Smooth muscle cell (in vitro differentiated cells): ENCODE results near the gene PSMB3. TPM values are rescaled to one million over a fixed set of nuclear protein-coding genes. Genes with fewer than 3 reads are reported as not detected.

Experiments used
- DNase-seq: peaks from one replicate; lab custom pipeline; 2025; ENCODE audit not compliant: unreplicated experiment; lab: John Stamatoyannopoulos, UW
- H2AFZ ChIP-seq: fragments of 200-600 bp; sonication (generic); 2 replicates; pipeline ENCODE4 v1.6.0; 2016; ENCODE audit warnings: antibody characterized with exemption, low read depth, mild to moderate bottlenecking
- H3F3A ChIP-seq: fragments of 200-600 bp; sonication (generic); 2 replicates; pipeline ENCODE4 v1.6.0; 2017; ENCODE audit warnings: antibody characterized with exemption, low read depth
- H3K27ac ChIP-seq: fragments of 200-600 bp; sonication (generic); 2 replicates; pipeline ENCODE4 v1.5.1; 2016; ENCODE audit warnings: low read depth, mild to moderate bottlenecking
- H3K27me3 ChIP-seq: fragments of 200-600 bp; sonication (generic); 2 replicates; pipeline ENCODE4 v1.6.1; 2016; ENCODE audit warnings: low read depth, mild to moderate bottlenecking
- H3K36me3 ChIP-seq: fragments of 200-600 bp; sonication (generic); 2 replicates; pipeline ENCODE4 v1.5.1; 2016; ENCODE audit warnings: low read depth
- H3K4me1 ChIP-seq: fragments of 200-600 bp; sonication (generic); 2 replicates; pipeline ENCODE4 v1.5.1; 2016; ENCODE audit warnings: low read depth
- H3K4me2 ChIP-seq: fragments of 200-600 bp; sonication (generic); 2 replicates; pipeline ENCODE4 v1.6.0; 2016; ENCODE audit warnings: mild to moderate bottlenecking
- H3K4me3 ChIP-seq: fragments of 200-600 bp; sonication (generic); 2 replicates; pipeline ENCODE4 v1.5.1; 2016; ENCODE audit warnings: mild to moderate bottlenecking
- H3K79me2 ChIP-seq: fragments of 200-600 bp; sonication (generic); 2 replicates; pipeline ENCODE4 v1.6.0; 2016; ENCODE audit warnings: low read depth, mild to moderate bottlenecking
- H3K9ac ChIP-seq: fragments of 200-600 bp; sonication (generic); 2 replicates; pipeline ENCODE4 v1.6.0; 2016; ENCODE audit warnings: low read depth
- H3K9me3 ChIP-seq: fragments of 200-600 bp; sonication (generic); replicated peaks from 2 replicates; pipeline ENCODE4 v1.5.1; 2016; ENCODE audit warnings: low read depth
- H4K20me1 ChIP-seq: fragments of 200-600 bp; sonication (generic); 2 replicates; pipeline ENCODE4 v1.6.0; 2016; ENCODE audit warnings: low read depth
- WGBS: methylation state at CpG from one replicate; pipeline ENCODE4 v1.1.7; 2016; ENCODE audit warnings: low lambda C conversion rate; 5-methylcytosine and 5-hydroxymethylcytosine counted together
- polyA plus RNA-seq: library from polyadenylated mRNA; unstranded; fragments of >200 nt; fragmentation: Nextera tagmentation; extraction: Ambion mirVana; gene quantifications from 2 replicates; pipeline ENCODE4 v1.2.1, GENCODE V29; 2016
- total RNA-seq: library from RNA; depleted of rRNA; stranded (reverse); fragments of >200 nt; gene quantifications from 2 replicates; pipeline ENCODE4 v1.2.3, GENCODE V29; 2014
- TF ChIP-seq, protein P1 (sequence below): fragments of 200-600 bp; sonication (generic); IDR thresholded peaks from 2 replicates; pipeline ENCODE4 v1.5.1; 2017; ENCODE audit warnings: borderline replicate concordance, mild to moderate bottlenecking, antibody characterized with exemption; ENCODE audit not compliant: insufficient read depth, poor library complexity, severe bottlenecking

PSMB3 gene
- total and polyA plus RNA-seq, 2 experiments from 2014 or later = 312 to 358 TPM

DNA sequence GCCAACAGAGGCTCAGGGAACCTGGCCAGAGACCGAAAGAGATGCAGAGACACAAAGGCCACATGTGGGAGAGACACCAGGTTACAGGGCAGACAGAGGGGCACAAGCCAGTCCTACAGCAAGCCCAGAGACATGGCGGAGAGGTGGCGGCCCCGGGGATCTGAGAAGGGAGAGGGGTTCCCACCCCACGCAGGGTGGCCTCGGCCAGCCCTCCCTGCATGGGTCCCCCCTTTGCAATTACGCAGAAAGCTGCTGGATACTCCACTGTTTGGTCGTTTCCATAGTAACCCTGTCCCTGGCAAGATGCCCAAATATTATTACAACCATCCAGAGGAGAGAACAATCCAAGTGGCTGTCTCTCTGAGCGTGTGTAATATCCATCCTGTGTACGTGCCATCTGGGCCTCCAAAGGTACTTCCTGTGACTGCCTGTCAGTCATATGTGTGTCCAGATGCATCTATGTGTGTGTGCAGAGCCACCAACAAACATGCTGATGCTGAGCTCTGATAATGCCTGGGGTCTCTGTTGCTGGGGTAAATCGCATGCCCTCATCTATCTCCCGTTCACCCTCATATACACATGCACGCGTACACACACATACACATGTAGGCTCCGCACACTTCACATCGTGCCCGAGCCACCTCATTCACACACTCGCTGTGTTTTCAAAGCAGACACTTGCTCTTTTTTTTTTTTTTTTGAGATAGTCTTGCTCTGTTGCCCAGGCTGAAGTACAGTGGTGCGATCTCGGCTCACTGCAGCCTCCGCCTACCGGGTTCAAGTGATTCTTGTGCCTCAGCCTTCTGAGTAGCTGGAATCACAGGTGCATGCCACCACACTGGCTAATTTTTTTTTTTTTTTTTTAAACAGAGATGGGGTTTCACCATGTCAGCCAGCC is 9.9 kb upstream of the PSMB3 start:
- Histone ChIP-seq H3K36me3 (no peaks in the 10 kb centered on the region), H3K4me1 (peaks cover 13% of the 10 kb centered on the region), H3K4me3 (no peak overlapping the region), H3K9me3 (no peaks in the 10 kb centered on the region), H4K20me1 (peaks cover 90% of the 10 kb centered on the region), H2AFZ (no peak overlapping the region), H3F3A (no peaks in the 10 kb centered on the region), H3K9ac (no peak overlapping the region), H3K27me3 (no peaks in the 10 kb centered on the region), H3K79me2 (peaks cover 71% of the 10 kb centered on the region), H3K27ac (no peak overlapping the region), H3K4me2 (no peak overlapping the region)
- DNase-seq = no peak
- 94% methylated on average over 22 of the region's 22 CpGs for WGBS
- TF ChIP-seq, protein P1, sequence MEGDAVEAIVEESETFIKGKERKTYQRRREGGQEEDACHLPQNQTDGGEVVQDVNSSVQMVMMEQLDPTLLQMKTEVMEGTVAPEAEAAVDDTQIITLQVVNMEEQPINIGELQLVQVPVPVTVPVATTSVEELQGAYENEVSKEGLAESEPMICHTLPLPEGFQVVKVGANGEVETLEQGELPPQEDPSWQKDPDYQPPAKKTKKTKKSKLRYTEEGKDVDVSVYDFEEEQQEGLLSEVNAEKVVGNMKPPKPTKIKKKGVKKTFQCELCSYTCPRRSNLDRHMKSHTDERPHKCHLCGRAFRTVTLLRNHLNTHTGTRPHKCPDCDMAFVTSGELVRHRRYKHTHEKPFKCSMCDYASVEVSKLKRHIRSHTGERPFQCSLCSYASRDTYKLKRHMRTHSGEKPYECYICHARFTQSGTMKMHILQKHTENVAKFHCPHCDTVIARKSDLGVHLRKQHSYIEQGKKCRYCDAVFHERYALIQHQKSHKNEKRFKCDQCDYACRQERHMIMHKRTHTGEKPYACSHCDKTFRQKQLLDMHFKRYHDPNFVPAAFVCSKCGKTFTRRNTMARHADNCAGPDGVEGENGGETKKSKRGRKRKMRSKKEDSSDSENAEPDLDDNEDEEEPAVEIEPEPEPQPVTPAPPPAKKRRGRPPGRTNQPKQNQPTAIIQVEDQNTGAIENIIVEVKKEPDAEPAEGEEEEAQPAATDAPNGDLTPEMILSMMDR = no peak

DNA sequence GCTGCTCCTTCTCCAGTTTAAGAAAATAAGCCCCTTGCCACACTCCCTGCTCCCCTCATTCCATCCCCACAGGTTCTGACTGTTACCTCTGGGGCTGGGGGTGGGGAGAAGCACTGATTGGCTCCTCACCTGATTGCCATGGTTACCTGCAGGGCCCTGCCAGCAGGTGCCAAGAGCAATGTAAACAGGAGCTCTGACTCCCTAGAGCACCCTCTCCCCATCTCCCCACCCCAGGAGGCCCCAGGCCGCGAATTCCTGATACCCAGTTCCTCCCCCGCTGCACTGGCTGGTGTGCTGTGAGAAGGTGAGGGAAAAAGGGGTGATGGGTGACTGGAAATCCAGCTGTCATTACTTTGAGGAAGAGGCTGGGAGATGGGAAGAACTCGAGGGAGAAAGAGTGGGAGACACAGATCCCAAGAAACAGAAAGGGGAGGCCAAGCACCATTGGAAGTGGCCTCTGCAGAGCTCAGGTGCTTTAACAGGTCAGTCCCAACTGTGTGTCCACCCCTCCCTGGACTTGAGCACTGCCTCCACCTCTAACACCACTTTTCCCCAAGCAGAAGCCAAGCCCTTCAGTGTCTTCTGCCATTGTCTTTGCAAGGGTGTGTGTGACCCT is 8.9 kb upstream of the PSMB3 start:
- WGBS = 89% methylated on average over 4 of the region's 4 CpGs
- Histone ChIP-seq H3K4me3 (no peak overlapping the region), H3K79me2 (peaks cover 75% of the 10 kb centered on the region), H3F3A (no peaks in the 10 kb centered on the region), H3K36me3 (no peaks in the 10 kb centered on the region), H3K27ac (no peak overlapping the region), H2AFZ (no peak overlapping the region), H3K4me2 (no peak overlapping the region), H3K9ac (no peak overlapping the region), H4K20me1 (peaks cover 87% of the 10 kb centered on the region), H3K9me3 (no peaks in the 10 kb centered on the region), H3K27me3 (no peaks in the 10 kb centered on the region), H3K4me1 (peaks cover 13% of the 10 kb centered on the region)
- TF ChIP-seq, protein P1 = no peak
- no peak for DNase-seq

DNA sequence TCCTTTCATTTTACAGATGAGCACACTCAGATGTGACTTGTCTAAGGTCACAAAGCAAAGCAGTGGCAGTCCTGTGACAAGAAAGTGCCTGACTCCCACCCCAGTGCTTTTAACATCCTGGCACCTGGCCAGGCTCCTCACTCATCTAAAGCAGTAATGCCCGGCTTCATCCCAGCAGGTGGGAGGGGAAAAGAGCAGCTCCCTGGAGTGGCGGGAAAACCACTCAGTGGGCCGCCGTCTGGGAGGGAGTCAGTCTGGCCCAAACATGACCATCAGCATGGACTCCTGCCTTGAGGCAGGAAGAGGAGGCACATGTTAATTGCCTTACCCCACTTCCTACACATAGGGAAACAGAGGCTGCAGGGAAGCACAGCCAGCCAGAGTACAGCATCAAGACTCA is 7.0 kb upstream of the PSMB3 start:
- DNase-seq = no peak
- Histone ChIP-seq H4K20me1 (peaks cover 68% of the 10 kb centered on the region), H3F3A (peaks cover 7% of the 10 kb centered on the region), H3K9ac (no peak overlapping the region), H3K4me1 (peaks cover 20% of the 10 kb centered on the region), H3K79me2 (peaks cover 75% of the 10 kb centered on the region), H3K27me3 (peaks cover 6% of the 10 kb centered on the region), H3K4me2 (no peak overlapping the region), H3K9me3 (no peaks in the 10 kb centered on the region), H3K4me3 (no peak overlapping the region), H3K27ac (no peak overlapping the region), H2AFZ (no peak overlapping the region), H3K36me3 (no peaks in the 10 kb centered on the region)
- TF ChIP-seq, protein P1 = no peak
- 64% methylated on average over 4 of the region's 4 CpGs for WGBS
